GM19239 (cell line): ENCODE data around the gene ADAMTS9.
"Not testable (repeated sequence)": the region's sequence is repeated elsewhere in the genome, so short reads cannot be mapped to it uniquely, and the experiment has no call there.

ENCODE experiments used
- DNase-seq: peaks from one replicate; pipeline ENCODE4 v3.0.0; 2011; ENCODE audit warnings: low spot score; ENCODE audit not compliant: insufficient read length
- FAIRE-seq: peaks from 2 replicates; lab custom pipeline; 2011; peaks lifted over from hg19 to GRCh38; lab: Jason Lieb, UNC

ADAMTS9 gene

GRCh38 chr3:64550745-64551144 lies 137.1 kb downstream of the ADAMTS9 start:
- FAIRE-seq (no peak), DNase-seq (no peak)

GRCh38 chr3:64549869-64550268 lies 137.9 kb downstream of the ADAMTS9 start:
- no peak for DNase-seq
- no peak for FAIRE-seq

- DNase-seq (no peak), FAIRE-seq (no peak)
These were observed 139.5 kb downstream of the ADAMTS9 start for GRCh38 chr3:64548200-64548889.

GRCh38 chr3:64546856-64547255 lies 140.9 kb downstream of the ADAMTS9 start:
- DNase-seq (no peak), FAIRE-seq (no peak)

- FAIRE-seq, DNase-seq: not testable (repeated sequence)
These were observed 142.6 kb downstream of the ADAMTS9 start for GRCh38 chr3:64545239-64545638.

GRCh38 chr3:64541803-64542202 lies 146.0 kb downstream of the ADAMTS9 start:
- FAIRE-seq (no peak), DNase-seq (no peak)

GRCh38 chr3:64539451-64540196 lies 148.2 kb downstream of the ADAMTS9 start:
- FAIRE-seq = no peak
- no peak for DNase-seq

- FAIRE-seq = no peak
- no peak for DNase-seq
These were observed 151.6 kb downstream of the ADAMTS9 start for GRCh38 chr3:64536166-64536565.

- peak; percentile 34 for DNase-seq
- no peak for FAIRE-seq
These were observed 154.0 kb downstream of the ADAMTS9 start for GRCh38 chr3:64533617-64534317.

GRCh38 chr3:64530434-64531049 lies 157.3 kb downstream of the ADAMTS9 start:
- FAIRE-seq (no peak), DNase-seq (peak; percentile 6)

GRCh38 chr3:64523324-64523723 lies 164.5 kb downstream of the ADAMTS9 start:
- FAIRE-seq (no peak), DNase-seq (no peak)

GRCh38 chr3:64520334-64520733 lies 167.5 kb downstream of the ADAMTS9 start:
- FAIRE-seq (no peak), DNase-seq (no peak)

- DNase-seq = no peak
- no peak for FAIRE-seq
These were observed 168.8 kb downstream of the ADAMTS9 start for GRCh38 chr3:64518950-64519349.

GRCh38 chr3:64518496-64518895 lies 169.3 kb downstream of the ADAMTS9 start:
- DNase-seq (no peak), FAIRE-seq (no peak)

GRCh38 chr3:64514889-64515288 lies 172.9 kb downstream of the ADAMTS9 start:
- no peak for DNase-seq
- FAIRE-seq = no peak

GRCh38 chr3:64509206-64509605 lies 178.6 kb downstream of the ADAMTS9 start:
- DNase-seq (no peak), FAIRE-seq (no peak)

GRCh38 chr3:64508140-64508539 lies 179.7 kb downstream of the ADAMTS9 start:
- no peak for FAIRE-seq

GRCh38 chr3:64506255-64506654 lies 181.5 kb downstream of the ADAMTS9 start:
- DNase-seq = no peak
- no peak for FAIRE-seq

More at GRCh38 chr3:64508140-64508539, 179.7 kb downstream of the ADAMTS9 start:
- no peak for DNase-seq

- no peak for DNase-seq
- FAIRE-seq = no peak
These were observed 182.4 kb downstream of the ADAMTS9 start for GRCh38 chr3:64505419-64505818.

GRCh38 chr3:64502284-64502683 lies 185.5 kb downstream of the ADAMTS9 start:
- no peak for FAIRE-seq
- DNase-seq = no peak
